CD4-positive, alpha-beta memory T cell (primary cell): ENCODE data around the gene SULT1B1. TPM values are rescaled to one million over a fixed set of nuclear protein-coding genes. Genes with fewer than 3 reads are reported as not detected.

Experiments
- CTCF ChIA-PET: fragments of 350-600 bp; sonication (Branson Sonifier 250); formaldehyde crosslinking; loops from one replicate; lab custom pipeline; 2021; ENCODE audit warnings: inconsistent platforms; ENCODE audit not compliant: partially characterized antibody; lab: Charles Lee
- POLR2A ChIA-PET: fragments of 350-600 bp; sonication (Branson Sonifier 250); formaldehyde crosslinking; loops from one replicate; lab custom pipeline; 2021; ENCODE audit not compliant: partially characterized antibody; lab: Charles Lee
- DNase-seq, 5 donors: peaks; one replicate each; pipeline versions ENCODE4 v3.0.0 to v3.0.0-alpha.2; 2020 to 2022; ENCODE audit warnings: mixed read lengths in 1 of 5
- H3K27ac ChIP-seq: one replicate; pipeline ENCODE4 v1.7.0; 2013; ENCODE audit warnings: low read depth, low read length
- H3K27me3 ChIP-seq: 2 replicates; pipeline ENCODE4 v1.7.0; 2013; ENCODE audit warnings: mild to moderate bottlenecking, low read length, moderate library complexity; ENCODE audit not compliant: insufficient read depth
- H3K36me3 ChIP-seq: 2 replicates; pipeline ENCODE4 v1.7.0; 2013; ENCODE audit warnings: mild to moderate bottlenecking, low read length, moderate library complexity; ENCODE audit not compliant: insufficient read depth
- H3K4me1 ChIP-seq: 2 replicates; pipeline ENCODE4 v1.7.0; 2013; ENCODE audit warnings: mild to moderate bottlenecking, low read length, moderate library complexity; ENCODE audit not compliant: insufficient read depth
- H3K4me3 ChIP-seq, 2 donors: one replicate each; pipeline ENCODE4 v1.7.0; 2013; ENCODE audit warnings: low read length in 2 of 2, mild to moderate bottlenecking in 1 of 2
- H3K9me3 ChIP-seq, 2 donors: one replicate each; pipeline ENCODE4 v1.7.0; 2013; ENCODE audit warnings: low read length in 2 of 2, control low read depth in 1 of 2; ENCODE audit not compliant: control insufficient read depth in 1 of 2
- H3K27ac Mint-ChIP-seq, 7 donors: one replicate each; pipeline ENCODE4 v1.8.0; 2020 to 2021; ENCODE audit warnings: mixed read lengths in 7 of 7, mild to moderate bottlenecking in 6 of 7, inconsistent platforms in 3 of 7, moderate library complexity in 3 of 7
- H3K27me3 Mint-ChIP-seq, 2 donors: one replicate each; pipeline ENCODE4 v1.8.0; 2020 to 2021; ENCODE audit warnings: mixed read lengths in 2 of 2
- H3K36me3 Mint-ChIP-seq, 2 donors: one replicate each; pipeline ENCODE4 v1.8.0; 2020 to 2021; ENCODE audit warnings: mixed read lengths in 2 of 2, inconsistent platforms in 1 of 2, mild to moderate bottlenecking in 1 of 2
- H3K4me1 Mint-ChIP-seq, 4 donors: one replicate each; pipeline ENCODE4 v1.8.0; 2020 to 2021; ENCODE audit warnings: mixed read lengths in 4 of 4, mild to moderate bottlenecking in 1 of 4
- H3K4me3 Mint-ChIP-seq, 8 donors: one replicate each; pipeline ENCODE4 v1.8.0; 2020 to 2021; ENCODE audit warnings: mixed read lengths in 8 of 8, mild to moderate bottlenecking in 7 of 8, moderate library complexity in 6 of 8, inconsistent platforms in 3 of 8
- H3K9me3 Mint-ChIP-seq, 8 donors: one replicate each; pipeline ENCODE4 v1.8.0; 2020 to 2021; ENCODE audit warnings: mixed read lengths in 8 of 8, mild to moderate bottlenecking in 5 of 8, inconsistent platforms in 3 of 8, moderate library complexity in 1 of 8
- intact Hi-C: fragments of 100-400 bp; cut with micrococcal nuclease; formaldehyde crosslinking; loops from one replicate; pipeline ENCODE4 v1.15.1; 2023
- polyA plus RNA-seq, 2 donors: library from polyadenylated mRNA; unstranded; fragments of 300-500 nt; fragmentation: Illumina TruSeq; gene quantifications; one replicate each; pipeline ENCODE4 v1.2.3, GENCODE V29; 2021
- total RNA-seq, 2 experiments: library from RNA; stranded (reverse); gene quantifications; one replicate each; pipeline ENCODE4 v1.2.3, GENCODE V29; 2021

The SULT1B1 gene
- total and polyA plus RNA-seq, 4 experiments from 2014 or later, result 4.2 to 7.6 (median 5.2) TPM

- no peak overlapping the region for H3K4me3 ChIP-seq
- CTCF ChIA-PET, result interaction anchor here (1.0 kb wide), 1 partner anchor 105 kb away, joined by 3 read pairs; no protein-coding TSS in a partner anchor
- no peaks in the 10 kb centered on the region for H3K36me3 ChIP-seq
- H3K27ac ChIP-seq, result no peak overlapping the region
- no peaks in the 10 kb centered on the region for H3K9me3 Mint-ChIP-seq
- no peaks in the 10 kb centered on the region for H3K9me3 ChIP-seq
- DNase-seq, result no peak
- POLR2A ChIA-PET, result no interaction called here
- no peaks in the 10 kb centered on the region for H3K27me3 ChIP-seq
- no peak overlapping the region for H3K27ac Mint-ChIP-seq
- H3K27me3 Mint-ChIP-seq, result no peaks in the 10 kb centered on the region
- intact Hi-C loops, result no loop called here
- H3K4me1 ChIP-seq, result no peaks in the 10 kb centered on the region
- no peak overlapping the region for H3K4me3 Mint-ChIP-seq
- H3K36me3 Mint-ChIP-seq, result peaks cover 0 to 7% of the 10 kb centered on the region in 2 donors
- H3K4me1 Mint-ChIP-seq, result no peaks in the 10 kb centered on the region
These were observed 41.8 kb downstream of the SULT1B1 start for GRCh38 chr4:69718396-69719271.

DNA sequence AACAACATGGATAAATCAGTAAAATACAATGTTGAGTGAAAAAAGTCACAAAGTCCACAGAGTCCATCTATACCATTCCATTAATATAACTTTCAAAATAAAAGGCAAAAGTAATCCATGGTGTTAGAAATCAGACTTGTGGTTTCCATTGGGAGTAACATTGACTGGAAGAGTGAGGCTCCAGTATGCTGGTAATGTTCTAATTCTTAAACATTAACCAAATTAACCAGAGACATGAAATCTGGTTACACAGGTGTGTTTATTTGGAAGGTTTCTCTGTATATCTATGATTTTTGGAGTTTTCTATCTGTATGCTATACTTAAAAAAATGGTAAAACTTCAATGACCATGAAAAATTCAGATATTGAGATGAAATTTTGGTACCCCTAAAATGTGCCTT, 42.6 kb downstream of the SULT1B1 start:
- POLR2A ChIA-PET, result no interaction called here
- H3K4me1 Mint-ChIP-seq, result no peaks in the 10 kb centered on the region
- no peaks in the 10 kb centered on the region for H3K27me3 Mint-ChIP-seq
- no peaks in the 10 kb centered on the region for H3K36me3 ChIP-seq
- H3K4me3 Mint-ChIP-seq, result no peak overlapping the region
- H3K9me3 ChIP-seq, result no peaks in the 10 kb centered on the region
- no peaks in the 10 kb centered on the region for H3K9me3 Mint-ChIP-seq
- peaks cover 0 to 3% of the 10 kb centered on the region in 2 donors for H3K36me3 Mint-ChIP-seq
- no peaks in the 10 kb centered on the region for H3K4me1 ChIP-seq
- no peaks in the 10 kb centered on the region for H3K27me3 ChIP-seq
- no peak overlapping the region for H3K27ac ChIP-seq
- no peak overlapping the region for H3K27ac Mint-ChIP-seq
- intact Hi-C loops, result loop anchor here (1.0 kb wide), 1 partner anchor 20 kb away; no protein-coding TSS in a partner anchor
- no peak overlapping the region for H3K4me3 ChIP-seq
- DNase-seq, result no peak
- CTCF ChIA-PET, result interaction anchor here (1.0 kb wide), 1 partner anchor 105 kb away, joined by 3 read pairs; no protein-coding TSS in a partner anchor

DNA sequence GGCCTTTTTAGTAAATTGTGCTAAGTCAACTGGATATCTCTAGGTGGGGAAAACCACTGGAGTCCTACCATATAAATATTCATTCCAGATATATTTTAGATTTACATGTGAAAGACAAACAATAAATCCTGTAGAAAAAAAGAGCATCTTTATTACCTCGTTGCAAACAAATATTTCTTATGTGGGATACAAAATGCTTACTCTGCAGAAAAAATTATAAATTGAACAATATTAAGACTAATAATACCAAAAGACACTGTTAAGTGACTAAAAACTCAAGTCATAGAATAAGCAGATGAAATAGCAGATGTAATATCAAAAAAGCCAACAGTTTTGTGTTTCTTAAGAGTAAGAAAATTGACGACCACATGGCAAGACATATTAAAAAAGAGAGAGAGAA, 43.8 kb downstream of the SULT1B1 start:
- no peak for DNase-seq
- H3K9me3 Mint-ChIP-seq, result no peaks in the 10 kb centered on the region

GRCh38 chr4:69714086-69714485, 46.3 kb downstream of the SULT1B1 start:
- DNase-seq, result no peak
- peaks cover 0 to 10% (median 2%) of the 10 kb centered on the region in 8 donors for H3K9me3 Mint-ChIP-seq
- H3K36me3 Mint-ChIP-seq, result peaks cover 0 to 7% of the 10 kb centered on the region in 2 donors
- CTCF ChIA-PET, result no interaction called here
- H3K27ac ChIP-seq, result no peak overlapping the region
- H3K27me3 Mint-ChIP-seq, result no peaks in the 10 kb centered on the region
- H3K27me3 ChIP-seq, result no peaks in the 10 kb centered on the region
- no peak overlapping the region for H3K4me3 ChIP-seq
- H3K9me3 ChIP-seq, result no peaks in the 10 kb centered on the region
- no peaks in the 10 kb centered on the region for H3K4me1 ChIP-seq
- H3K27ac Mint-ChIP-seq, result no peak overlapping the region
- no peak overlapping the region for H3K4me3 Mint-ChIP-seq
- intact Hi-C loops, result no loop called here
- no peaks in the 10 kb centered on the region for H3K36me3 ChIP-seq
- POLR2A ChIA-PET, result no interaction called here
- no peaks in the 10 kb centered on the region for H3K4me1 Mint-ChIP-seq

More for the DNA sequence above, 43.8 kb downstream of the SULT1B1 start:
- H3K36me3 Mint-ChIP-seq, result no peaks in the 10 kb centered on the region
- Histone ChIP-seq H3K4me3 (no peak overlapping the region), H3K27ac (no peak overlapping the region), H3K36me3 (no peaks in the 10 kb centered on the region), H3K27me3 (no peaks in the 10 kb centered on the region), H3K4me1 (no peaks in the 10 kb centered on the region), H3K9me3 (no peaks in the 10 kb centered on the region)
- H3K27ac Mint-ChIP-seq, result no peak overlapping the region
- ChIA-PET POLR2A (no interaction called here), CTCF (no interaction called here)
- intact Hi-C loops, result loop anchor here (1.0 kb wide), 1 partner anchor 19 kb away; no protein-coding TSS in a partner anchor
- no peaks in the 10 kb centered on the region for H3K27me3 Mint-ChIP-seq
- no peak overlapping the region for H3K4me3 Mint-ChIP-seq
- no peaks in the 10 kb centered on the region for H3K4me1 Mint-ChIP-seq

- Mint-ChIP-seq H3K4me3 (no peak overlapping the region), H3K4me1 (no peaks in the 10 kb centered on the region), H3K27ac (no peak overlapping the region), H3K9me3 (peaks cover 0 to 10% (median 2%) of the 10 kb centered on the region in 8 donors), H3K27me3 (no peaks in the 10 kb centered on the region), H3K36me3 (peaks cover 0 to 7% of the 10 kb centered on the region in 2 donors)
- Histone ChIP-seq H3K36me3 (no peaks in the 10 kb centered on the region), H3K4me3 (no peak overlapping the region), H3K9me3 (no peaks in the 10 kb centered on the region), H3K27ac (no peak overlapping the region), H3K27me3 (no peaks in the 10 kb centered on the region), H3K4me1 (no peaks in the 10 kb centered on the region)
- POLR2A ChIA-PET, result no interaction called here
- no peak for DNase-seq
- intact Hi-C loops, result no loop called here
- CTCF ChIA-PET, result no interaction called here
These were observed 46.8 kb downstream of the SULT1B1 start for GRCh38 chr4:69713593-69713992.

DNA sequence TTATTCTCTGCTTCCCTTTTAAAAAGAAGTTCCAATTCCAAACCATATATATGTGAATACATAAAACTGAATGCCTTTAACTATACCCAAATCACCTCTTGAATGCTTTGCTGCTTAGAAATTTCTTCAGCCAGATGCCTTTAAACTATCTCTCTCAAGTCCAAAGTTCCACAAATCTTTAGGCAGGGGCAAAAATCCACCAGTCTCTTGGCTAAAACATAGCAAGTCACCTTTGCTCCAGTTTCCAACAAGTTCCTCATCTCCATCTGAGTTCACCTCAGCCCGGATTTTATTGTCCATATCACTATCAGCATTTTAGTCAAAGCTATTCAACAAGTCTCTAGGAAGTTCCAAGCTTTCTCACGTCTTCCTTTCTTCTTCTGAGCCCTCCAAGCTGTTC, 49.8 kb downstream of the SULT1B1 start:
- intact Hi-C loops, result no loop called here
- Histone ChIP-seq H3K9me3 (no peaks in the 10 kb centered on the region), H3K27ac (no peak overlapping the region), H3K27me3 (no peaks in the 10 kb centered on the region), H3K4me1 (no peaks in the 10 kb centered on the region), H3K4me3 (no peak overlapping the region), H3K36me3 (no peaks in the 10 kb centered on the region)
- Mint-ChIP-seq H3K27ac (no peak overlapping the region), H3K36me3 (peaks cover 0 to 7% of the 10 kb centered on the region in 2 donors), H3K27me3 (no peaks in the 10 kb centered on the region), H3K4me1 (no peaks in the 10 kb centered on the region), H3K9me3 (peaks cover 0 to 10% (median 2%) of the 10 kb centered on the region in 8 donors), H3K4me3 (no peak overlapping the region)
- DNase-seq, result no peak
- CTCF ChIA-PET, result no interaction called here
- POLR2A ChIA-PET, result no interaction called here

GRCh38 chr4:69708211-69708610, 52.2 kb downstream of the SULT1B1 start:
- no peaks in the 10 kb centered on the region for H3K36me3 ChIP-seq
- H3K27ac Mint-ChIP-seq, result no peak overlapping the region
- no peaks in the 10 kb centered on the region for H3K4me1 Mint-ChIP-seq
- H3K9me3 ChIP-seq, result no peaks in the 10 kb centered on the region
- H3K4me3 ChIP-seq, result no peak overlapping the region
- no peak overlapping the region for H3K27ac ChIP-seq
- H3K4me1 ChIP-seq, result no peaks in the 10 kb centered on the region
- H3K27me3 ChIP-seq, result no peaks in the 10 kb centered on the region
- intact Hi-C loops, result no loop called here
- H3K9me3 Mint-ChIP-seq, result peaks cover 0 to 10% (median 2%) of the 10 kb centered on the region in 8 donors
- ChIA-PET CTCF (interaction anchor here (1.0 kb wide), 1 partner anchor 17 kb away, joined by 3 read pairs; no protein-coding TSS in a partner anchor), POLR2A (no interaction called here)
- H3K36me3 Mint-ChIP-seq, result peaks cover 0 to 7% of the 10 kb centered on the region in 2 donors
- no peak for DNase-seq
- H3K27me3 Mint-ChIP-seq, result no peaks in the 10 kb centered on the region
- no peak overlapping the region for H3K4me3 Mint-ChIP-seq
